PC-9 (cell line): ENCODE data around the gene ZNF385B.

Experiments
- EZH2 ChIP-seq: fragments of 200-600 bp; sonication (generic); IDR thresholded peaks from 2 replicates; pipeline ENCODE4 v1.8.0; 2017; ENCODE audit warnings: antibody characterized with exemption, low read depth
- TF ChIP-seq, protein P1 (sequence below): fragments of 200-600 bp; sonication (generic); conservative IDR thresholded peaks from 2 replicates; pipeline ENCODE4 v1.6.1; 2017; ENCODE audit warnings: mixed run types, antibody characterized with exemption, mild to moderate bottlenecking, moderate library complexity

DNA sequence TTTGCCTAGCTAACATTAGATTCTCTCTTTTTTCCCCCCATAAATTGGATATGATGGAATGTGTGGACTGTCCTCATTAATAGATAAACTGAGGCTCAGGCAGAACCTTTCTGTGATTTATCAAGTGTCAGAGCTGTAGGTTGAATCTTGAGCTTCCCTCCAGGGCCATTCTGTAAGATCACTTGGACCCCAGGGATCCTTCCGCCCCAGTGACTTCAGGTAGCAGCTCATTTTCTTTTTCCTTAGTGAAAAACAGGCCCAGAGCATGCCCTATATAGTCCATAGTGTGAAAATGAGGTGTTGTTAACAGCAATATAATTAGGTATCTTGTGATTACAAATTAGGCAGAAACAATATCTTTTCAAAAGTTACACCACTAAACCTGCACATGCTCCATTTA, 269.7 kb downstream of the ZNF385B start:
- TF ChIP-seq, protein P1, sequence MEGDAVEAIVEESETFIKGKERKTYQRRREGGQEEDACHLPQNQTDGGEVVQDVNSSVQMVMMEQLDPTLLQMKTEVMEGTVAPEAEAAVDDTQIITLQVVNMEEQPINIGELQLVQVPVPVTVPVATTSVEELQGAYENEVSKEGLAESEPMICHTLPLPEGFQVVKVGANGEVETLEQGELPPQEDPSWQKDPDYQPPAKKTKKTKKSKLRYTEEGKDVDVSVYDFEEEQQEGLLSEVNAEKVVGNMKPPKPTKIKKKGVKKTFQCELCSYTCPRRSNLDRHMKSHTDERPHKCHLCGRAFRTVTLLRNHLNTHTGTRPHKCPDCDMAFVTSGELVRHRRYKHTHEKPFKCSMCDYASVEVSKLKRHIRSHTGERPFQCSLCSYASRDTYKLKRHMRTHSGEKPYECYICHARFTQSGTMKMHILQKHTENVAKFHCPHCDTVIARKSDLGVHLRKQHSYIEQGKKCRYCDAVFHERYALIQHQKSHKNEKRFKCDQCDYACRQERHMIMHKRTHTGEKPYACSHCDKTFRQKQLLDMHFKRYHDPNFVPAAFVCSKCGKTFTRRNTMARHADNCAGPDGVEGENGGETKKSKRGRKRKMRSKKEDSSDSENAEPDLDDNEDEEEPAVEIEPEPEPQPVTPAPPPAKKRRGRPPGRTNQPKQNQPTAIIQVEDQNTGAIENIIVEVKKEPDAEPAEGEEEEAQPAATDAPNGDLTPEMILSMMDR = no peak
- no peak for TF ChIP-seq EZH2
